Endodermal cell (in vitro differentiated cells): ENCODE measurements around the gene SND1. TPM values are rescaled to one million over a fixed set of nuclear protein-coding genes. Genes with fewer than 3 reads are reported as not detected.

Experiments used
- DNase-seq: peaks from one replicate; pipeline ENCODE4 v3.0.0-alpha.2; 2017
- H3K27ac ChIP-seq: 2 replicates; pipeline ENCODE4 v1.5.1; 2013; ENCODE audit warnings: mild to moderate bottlenecking, low read depth, low read length, moderate library complexity
- H3K27me3 ChIP-seq: 2 replicates; pipeline ENCODE4 v1.6.1; 2013; ENCODE audit warnings: mild to moderate bottlenecking, low read length, moderate library complexity; ENCODE audit not compliant: insufficient read depth, control insufficient read depth, poor library complexity, severe bottlenecking
- H3K36me3 ChIP-seq: 2 replicates; pipeline ENCODE4 v1.7.0; 2013; ENCODE audit warnings: mild to moderate bottlenecking, low read length, moderate library complexity; ENCODE audit not compliant: control insufficient read depth, insufficient read depth
- H3K4me1 ChIP-seq: one replicate; pipeline ENCODE4 v1.7.0; 2013; ENCODE audit warnings: low read length; ENCODE audit not compliant: control insufficient read depth, insufficient read depth
- H3K4me3 ChIP-seq: 2 replicates; pipeline ENCODE4 v1.5.1; 2013; ENCODE audit warnings: mild to moderate bottlenecking, low read length, moderate library complexity
- H3K9ac ChIP-seq: 2 replicates; pipeline ENCODE4 v1.6.1; 2013; ENCODE audit warnings: mild to moderate bottlenecking, low read length, moderate library complexity; ENCODE audit not compliant: poor library complexity, severe bottlenecking; ENCODE audit errors: extremely low read depth
- H3K9me3 ChIP-seq: 2 replicates; pipeline ENCODE4 v1.6.1; 2013; ENCODE audit warnings: mild to moderate bottlenecking, low read length, moderate library complexity; ENCODE audit not compliant: control insufficient read depth
- H3K27ac Mint-ChIP-seq: 2 replicates; pipeline ENCODE4 v1.8.0; 2020; ENCODE audit warnings: mixed read lengths
- H3K27me3 Mint-ChIP-seq: 2 replicates; pipeline ENCODE4 v1.8.0; 2021; ENCODE audit warnings: mild to moderate bottlenecking, mixed read lengths; ENCODE audit not compliant: insufficient read depth
- H3K36me3 Mint-ChIP-seq: 2 replicates; pipeline ENCODE4 v1.8.0; 2020; ENCODE audit warnings: low read depth, mixed read lengths
- H3K4me1 Mint-ChIP-seq: 2 replicates; pipeline ENCODE4 v1.8.0; 2020; ENCODE audit warnings: mixed read lengths
- H3K4me3 Mint-ChIP-seq: 2 replicates; pipeline ENCODE4 v1.8.0; 2020; ENCODE audit warnings: mild to moderate bottlenecking, moderate library complexity, mixed read lengths
- H3K9me3 Mint-ChIP-seq: 2 replicates; pipeline ENCODE4 v1.8.0; 2020; ENCODE audit warnings: mild to moderate bottlenecking, mixed read lengths
- CTCF ChIP-seq: fragments of 200-600 bp; sonication (generic); conservative IDR thresholded peaks from 2 replicates; pipeline ENCODE4 v1.5.0; 2021; ENCODE audit warnings: antibody characterized with exemption, mild to moderate bottlenecking
- WGBS, 2 experiments: methylation state at CpG; one replicate each; pipeline versions ENCODE4 v1.1.5 to v1.1.7; 2013; ENCODE audit warnings: missing lambda C conversion rate in 2 of 2, mixed read lengths in 1 of 2; ENCODE audit not compliant: insufficient coverage in 1 of 2, insufficient read length in 1 of 2; 5-methylcytosine and 5-hydroxymethylcytosine counted together
- total RNA-seq, 2 donors: library from RNA; stranded (reverse); fragmentation: NEBNext Ultra II Directional in 1 of 2; extraction: Animal tissue kit (Norgen Biotek cat#: 25700) in 1 of 2; gene quantifications; 2 replicates in 1 of 2; 3 replicates in 1 of 2; pipeline ENCODE4 v1.2.1, GENCODE V29; 2021

Gene SND1
- total RNA-seq, 2 donors from 2014 or later: 240 to 267 TPM

- no peak for DNase-seq
- Mint-ChIP-seq H3K4me3 (no peak overlapping the region), H3K9me3 (no peaks in the 10 kb centered on the region), H3K27me3 (no peaks in the 10 kb centered on the region), H3K27ac (no peak overlapping the region), H3K4me1 (no peaks in the 10 kb centered on the region), H3K36me3 (peaks cover 5% of the 10 kb centered on the region)
- H3K4me3 ChIP-seq: no peak overlapping the region
- H3K27me3 ChIP-seq: no peaks in the 10 kb centered on the region
- H3K36me3 ChIP-seq: peaks cover 12% of the 10 kb centered on the region
- H3K9me3 ChIP-seq: no peaks in the 10 kb centered on the region
- H3K9ac ChIP-seq: no peak overlapping the region
- TF ChIP-seq CTCF: no peak
- no peak overlapping the region for H3K27ac ChIP-seq
- 79 to 80% methylated on average over 1 of the region's 1 CpG for WGBS, 2 experiments
- H3K4me1 ChIP-seq: no peaks in the 10 kb centered on the region
Measured at GRCh38 chr7:128045766-128046165, 393.8 kb downstream of the SND1 start.

GRCh38 chr7:128052404-128052803 lies 400.4 kb downstream of the SND1 start:
- Mint-ChIP-seq H3K36me3 (no peaks in the 10 kb centered on the region), H3K9me3 (no peaks in the 10 kb centered on the region), H3K4me1 (no peaks in the 10 kb centered on the region), H3K27me3 (no peaks in the 10 kb centered on the region), H3K27ac (no peak overlapping the region), H3K4me3 (no peak overlapping the region)
- H3K9ac ChIP-seq: no peak overlapping the region
- no peak for DNase-seq
- no peaks in the 10 kb centered on the region for H3K27me3 ChIP-seq
- no peaks in the 10 kb centered on the region for H3K4me1 ChIP-seq
- TF ChIP-seq CTCF: no peak
- H3K27ac ChIP-seq: no peak overlapping the region
- no peaks in the 10 kb centered on the region for H3K9me3 ChIP-seq
- 92 to 97% methylated on average over 7 to 9 of the region's 9 CpGs for WGBS, 2 experiments
- H3K36me3 ChIP-seq: peaks cover 6% of the 10 kb centered on the region
- H3K4me3 ChIP-seq: no peak overlapping the region

GRCh38 chr7:128053023-128053422 lies 401.0 kb downstream of the SND1 start:
- Histone ChIP-seq H3K4me1 (no peaks in the 10 kb centered on the region), H3K27me3 (no peaks in the 10 kb centered on the region), H3K27ac (no peak overlapping the region), H3K4me3 (no peak overlapping the region), H3K9ac (no peak overlapping the region), H3K36me3 (peaks cover 6% of the 10 kb centered on the region), H3K9me3 (no peaks in the 10 kb centered on the region)
- TF ChIP-seq CTCF: no peak
- H3K36me3 Mint-ChIP-seq: no peaks in the 10 kb centered on the region
- H3K27ac Mint-ChIP-seq: no peak overlapping the region
- no peak for DNase-seq
- H3K9me3 Mint-ChIP-seq: no peaks in the 10 kb centered on the region
- no peaks in the 10 kb centered on the region for H3K27me3 Mint-ChIP-seq
- H3K4me1 Mint-ChIP-seq: no peaks in the 10 kb centered on the region
- H3K4me3 Mint-ChIP-seq: no peak overlapping the region
